Skeletal muscle cell (primary cell): Measurements from ENCODE around the gene PNPLA3.
A peak's percentile ranks its signal among the peaks of the same experiment; 100 is the strongest.

Source experiments
- DNase-seq: peaks from one replicate; pipeline ENCODE4 v3.0.0-alpha.2; 2010; ENCODE audit warnings: low read depth
- H3K4me3 ChIP-seq: 2 replicates; pipeline ENCODE4 v1.5.1; 2011; ENCODE audit warnings: low read depth, mild to moderate bottlenecking, control low read depth, low read length, moderate library complexity

PNPLA3 gene

GRCh38 chr22:43983808-43984207 lies 60.2 kb downstream of the PNPLA3 start:
- no peak for DNase-seq
- no peak overlapping the region for H3K4me3 ChIP-seq

GRCh38 chr22:43985532-43985931 lies 61.9 kb downstream of the PNPLA3 start:
- DNase-seq: no peak
- no peak overlapping the region for H3K4me3 ChIP-seq

- no peak for DNase-seq
- no peak overlapping the region for H3K4me3 ChIP-seq
Measured at GRCh38 chr22:43988116-43988820, 64.7 kb downstream of the PNPLA3 start.

DNA sequence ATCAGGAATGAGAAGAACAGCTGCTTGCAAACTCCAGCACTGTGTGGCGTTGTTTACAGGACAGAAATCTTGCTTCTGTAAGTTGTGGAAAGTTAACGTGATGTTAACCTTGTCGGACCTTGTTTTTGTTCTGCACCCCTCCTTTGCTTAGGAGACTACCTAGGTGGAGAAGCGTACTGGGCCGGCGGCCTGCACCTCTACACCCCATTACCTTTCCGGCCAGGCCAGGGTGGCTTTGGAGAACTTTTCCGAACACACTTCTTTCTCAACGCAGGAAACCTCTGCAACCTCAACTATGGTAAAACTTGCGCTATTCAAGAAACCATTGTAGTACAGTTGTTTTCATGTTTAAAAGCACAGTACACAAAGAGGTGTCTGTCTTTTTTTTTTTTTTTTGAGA lies 65.4 kb downstream of the PNPLA3 start:
- H3K4me3 ChIP-seq: no peak overlapping the region
- DNase-seq: no peak

DNA sequence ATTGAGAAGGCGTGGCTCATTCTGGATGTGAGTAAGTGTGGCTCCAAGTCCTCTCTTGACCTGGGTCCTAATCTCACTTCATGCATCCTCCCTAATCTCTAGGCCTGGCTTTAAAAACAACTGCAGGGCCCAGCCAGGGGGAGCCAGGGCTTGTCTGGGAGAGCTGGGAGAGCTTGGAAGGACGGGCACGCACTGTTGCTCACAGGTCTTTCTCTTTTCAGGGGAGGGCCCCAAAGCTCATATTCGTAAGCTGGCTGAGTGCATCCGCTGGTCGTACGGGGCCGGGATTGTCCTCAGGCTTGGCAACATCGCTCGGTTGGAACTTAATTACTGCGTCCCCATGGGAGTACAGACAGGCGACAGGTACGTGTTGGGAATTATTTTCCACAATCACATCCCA lies 66.4 kb downstream of the PNPLA3 start:
- no peak for DNase-seq
- H3K4me3 ChIP-seq: no peak overlapping the region

DNA sequence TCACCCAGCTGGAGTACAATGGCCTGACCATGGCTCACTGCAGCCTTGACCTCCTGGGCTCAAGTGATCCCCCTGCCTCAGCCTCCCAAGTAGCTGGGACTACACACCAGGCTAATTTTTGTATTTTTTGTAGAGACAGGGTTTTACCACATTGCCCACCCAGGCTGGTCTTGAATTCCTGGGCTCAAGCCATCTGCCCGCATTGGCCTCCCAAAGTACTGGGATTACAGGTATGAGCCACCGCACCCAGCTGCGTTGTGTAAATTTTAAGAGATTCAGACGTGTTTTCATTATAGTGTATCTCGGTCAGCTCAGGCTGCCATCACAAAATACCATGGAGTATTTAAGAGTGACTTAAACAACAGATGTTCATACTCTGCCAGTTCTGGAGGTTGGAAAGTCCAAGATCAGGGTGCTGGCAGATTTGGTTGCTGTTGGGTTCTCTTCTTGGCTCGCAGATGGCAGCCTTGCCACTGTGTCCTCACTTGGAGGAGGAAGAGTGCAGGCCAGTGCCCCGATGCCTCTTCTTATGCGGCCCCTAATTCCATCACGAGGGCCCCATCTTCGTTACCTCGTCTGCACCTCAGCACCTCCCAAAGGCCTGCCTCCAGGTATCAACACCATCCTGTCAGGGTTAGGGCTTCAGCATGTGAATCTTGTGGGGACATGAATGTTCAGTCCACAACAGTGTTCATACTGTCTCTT lies 67.9 kb downstream of the PNPLA3 start:
- DNase-seq: no peak

GRCh38 chr22:43992331-43992821 lies 68.8 kb downstream of the PNPLA3 start:
- DNase-seq: peak; percentile 1
- no peak overlapping the region for H3K4me3 ChIP-seq

More for the DNA sequence above, 67.9 kb downstream of the PNPLA3 start:
- H3K4me3 ChIP-seq: no peak overlapping the region

DNA sequence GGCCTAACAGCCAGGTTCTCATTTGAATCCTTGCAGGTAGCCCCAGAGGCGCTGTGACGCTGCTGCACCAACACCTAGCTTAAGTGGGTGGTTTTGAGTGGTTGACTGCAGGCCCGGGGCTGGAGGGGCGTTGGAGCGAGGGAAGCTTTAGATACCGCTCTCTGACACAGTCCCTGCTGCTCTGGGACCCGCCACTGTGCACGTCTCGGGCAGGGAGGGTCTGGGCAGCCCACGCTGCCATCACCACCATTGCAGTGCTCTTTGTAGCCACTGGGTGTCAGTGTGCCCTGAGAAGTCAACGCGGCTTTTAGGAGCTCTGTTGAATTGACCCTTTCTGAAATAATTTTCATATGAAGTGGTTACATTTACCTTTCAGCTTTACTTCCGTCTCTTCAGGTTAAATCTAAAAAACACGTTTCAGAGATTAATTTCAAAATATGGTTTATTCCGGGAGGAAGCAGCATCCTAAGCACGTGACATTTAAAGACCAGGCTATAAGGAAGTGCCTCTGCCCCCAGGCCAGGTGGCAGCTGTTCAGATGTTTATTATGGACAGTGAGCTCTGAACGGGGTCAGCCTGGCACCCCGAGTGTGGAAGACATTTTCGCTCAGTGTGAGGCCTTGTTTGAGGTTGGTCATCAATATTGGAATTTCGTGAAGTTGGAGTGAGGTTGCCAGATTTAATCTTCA lies 69.6 kb downstream of the PNPLA3 start:
- H3K4me3 ChIP-seq: no peak overlapping the region
- peak; percentile 9 for DNase-seq

DNA sequence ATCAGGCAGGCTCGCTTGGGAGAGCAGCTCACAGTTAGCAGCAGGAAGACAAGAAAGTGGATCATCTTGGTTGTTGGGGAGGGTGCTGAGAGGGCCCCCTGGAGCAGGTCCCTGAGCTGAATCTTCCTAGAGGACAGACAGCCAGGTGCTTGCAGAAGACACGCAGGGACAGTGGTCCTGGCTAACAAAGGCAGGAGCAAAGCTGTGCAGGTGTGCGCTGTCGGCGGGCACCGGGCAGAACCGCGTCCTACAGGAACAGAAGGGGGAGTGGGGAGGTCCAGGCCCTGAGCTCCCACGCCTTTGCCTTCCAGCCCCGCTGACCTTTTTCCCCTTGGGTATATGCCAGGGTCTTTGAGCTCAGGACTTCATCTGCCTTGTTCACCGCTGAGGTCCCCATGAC lies 70.4 kb downstream of the PNPLA3 start:
- no peak overlapping the region for H3K4me3 ChIP-seq
- DNase-seq: no peak

DNA sequence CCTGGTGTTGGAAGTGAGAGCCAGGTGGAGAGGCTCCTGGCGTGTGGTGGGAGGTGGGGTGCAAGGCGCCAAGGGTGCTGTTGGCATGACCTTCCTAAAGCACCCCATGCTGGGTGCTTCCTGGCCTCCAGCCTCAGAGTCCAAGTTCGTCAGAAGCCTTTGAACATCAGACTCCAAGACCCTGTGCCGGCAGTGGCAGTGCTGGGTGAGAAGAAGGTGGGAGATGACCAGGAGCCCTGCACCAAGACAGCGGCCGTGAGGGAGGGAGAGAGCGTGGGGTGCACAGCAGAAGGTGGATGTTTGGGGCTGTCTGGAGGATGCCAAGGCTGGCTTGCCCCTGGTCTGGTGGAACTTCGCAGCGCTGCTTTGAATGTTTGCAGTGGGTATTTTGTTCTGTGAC lies 70.8 kb downstream of the PNPLA3 start:
- no peak for DNase-seq
- H3K4me3 ChIP-seq: no peak overlapping the region

DNA sequence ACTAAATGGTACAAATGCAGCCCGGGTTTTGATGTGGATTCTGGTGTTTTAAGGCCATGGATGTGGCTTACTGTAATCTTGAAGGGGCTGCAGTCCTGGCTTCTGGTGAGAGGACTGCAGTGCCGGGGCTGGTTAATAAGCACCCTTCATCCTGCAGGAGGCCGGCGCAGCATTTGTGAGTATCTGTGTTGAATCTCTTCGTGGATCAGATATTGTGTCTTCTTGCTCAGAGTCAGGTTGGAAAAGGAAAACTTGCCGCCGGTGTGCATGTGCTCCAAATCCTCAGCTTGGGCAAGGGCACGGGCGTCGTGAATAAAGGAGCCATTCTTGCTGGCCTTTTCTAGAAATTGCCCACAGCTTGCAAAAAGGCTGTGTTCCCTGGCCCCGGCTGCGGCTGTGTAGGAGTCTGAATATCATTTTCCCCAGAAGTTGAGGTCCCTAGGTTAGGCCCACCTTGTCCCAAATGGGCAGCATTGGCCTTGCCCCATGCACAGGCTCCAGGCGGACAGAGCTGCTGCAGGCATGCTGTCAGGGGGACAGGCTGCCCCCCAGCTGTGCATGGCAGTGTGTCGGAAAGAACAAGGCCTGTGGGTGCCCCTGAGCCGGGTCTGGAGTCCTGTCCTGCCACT lies 71.6 kb downstream of the PNPLA3 start:
- no peak overlapping the region for H3K4me3 ChIP-seq
- no peak for DNase-seq

DNA sequence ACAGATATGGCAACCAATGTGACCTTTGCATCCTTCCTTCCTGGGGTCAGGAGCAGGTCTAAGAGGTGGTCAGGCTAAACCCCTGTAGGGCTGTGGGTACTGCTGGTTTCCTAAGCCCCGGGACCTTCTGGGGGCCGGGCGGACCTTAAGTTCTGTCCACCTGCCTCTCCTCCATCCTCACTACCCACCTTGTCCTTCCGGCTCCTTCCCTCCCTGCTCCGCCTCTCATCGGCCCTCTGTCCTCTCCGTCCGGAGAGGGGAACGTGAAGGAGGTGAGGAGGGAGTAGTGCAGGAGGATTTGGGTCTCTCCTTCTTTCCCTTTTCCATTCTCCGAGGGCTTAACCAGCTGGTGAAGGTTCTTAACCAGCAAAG lies 72.2 kb downstream of the PNPLA3 start:
- H3K4me3 ChIP-seq: no peak overlapping the region

DNA sequence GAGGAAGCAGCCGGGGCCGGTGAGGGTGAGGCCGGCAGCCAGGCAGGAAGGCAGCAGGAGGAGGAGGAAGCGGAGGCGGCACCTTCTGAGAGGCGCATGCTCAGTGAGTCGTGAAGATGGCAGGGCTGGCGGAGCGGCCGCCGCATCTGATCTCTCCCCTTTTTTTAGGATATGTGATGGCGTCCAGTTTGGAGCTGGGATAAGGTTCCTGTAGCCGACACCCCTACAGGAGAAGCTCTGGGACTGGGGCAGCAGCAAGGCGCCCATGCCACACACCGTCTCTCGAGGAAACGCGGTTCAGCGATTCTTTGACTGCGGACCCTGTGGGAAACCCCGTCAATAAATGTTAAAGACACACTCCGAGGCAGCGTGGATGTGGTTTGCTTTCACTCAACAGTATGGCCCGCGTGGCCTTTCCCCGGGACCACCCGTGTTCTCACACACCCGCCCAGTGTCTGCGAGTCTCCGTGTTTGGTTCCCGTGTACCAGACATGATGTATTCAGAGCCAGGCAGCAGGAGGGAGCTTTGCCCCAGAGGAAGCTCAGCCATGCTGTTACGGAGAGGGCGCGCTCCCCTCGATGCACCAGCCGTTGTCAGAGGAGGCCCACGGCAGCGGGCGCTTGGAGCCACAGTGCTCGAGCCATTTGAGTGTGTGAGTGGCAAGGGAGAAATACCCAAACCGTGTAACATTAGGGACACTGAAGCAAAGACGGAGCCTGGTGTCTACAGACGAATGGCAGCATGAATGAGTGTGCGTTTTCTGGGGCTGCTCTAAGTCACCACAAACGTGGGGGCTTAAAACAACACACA lies 72.8 kb downstream of the PNPLA3 start:
- H3K4me3 ChIP-seq: no peak overlapping the region
- no peak for DNase-seq

More for the DNA sequence above, 72.2 kb downstream of the PNPLA3 start:
- no peak for DNase-seq

GRCh38 chr22:43996981-43997265 lies 73.3 kb downstream of the PNPLA3 start:
- DNase-seq: no peak
- H3K4me3 ChIP-seq: no peak overlapping the region
